Kidney (tissue), 14 donors: Measurements from ENCODE around the gene FAR2. TPM values are rescaled to one million over a fixed set of nuclear protein-coding genes. Genes with fewer than 3 reads are reported as not detected.

ENCODE experiments used
- DNase-seq, 5 donors: peaks; one replicate each; pipeline ENCODE4 v3.0.0-alpha.2; 2013 to 2020
- FAIRE-seq: peaks from 2 replicates; lab custom pipeline; 2012; peaks lifted over from hg19 to GRCh38; lab: Jason Lieb, UNC
- H3K27ac ChIP-seq, 2 donors: one replicate each; pipeline ENCODE4 v1.7.0; 2013; ENCODE audit warnings: low read depth in 2 of 2, low read length in 2 of 2, inconsistent platforms in 1 of 2
- H3K27me3 ChIP-seq: one replicate; pipeline ENCODE4 v1.7.1; 2013; ENCODE audit warnings: low read length, inconsistent platforms; ENCODE audit not compliant: control insufficient read depth, insufficient read depth
- H3K36me3 ChIP-seq, 3 donors: one replicate each; pipeline versions ENCODE4 v1.7.0 to v1.7.1; 2013; ENCODE audit warnings: low read length in 3 of 3, control low read depth in 1 of 3, inconsistent platforms in 1 of 3; ENCODE audit not compliant: insufficient read depth in 3 of 3, control insufficient read depth in 2 of 3
- H3K4me1 ChIP-seq, 3 donors: one replicate each; pipeline versions ENCODE4 v1.7.0 to v1.7.1; 2013; ENCODE audit warnings: low read length in 3 of 3, inconsistent platforms in 1 of 3, low read depth in 1 of 3; ENCODE audit not compliant: control insufficient read depth in 2 of 3, insufficient read depth in 2 of 3
- H3K4me3 ChIP-seq, 3 donors: one replicate each; pipeline versions ENCODE4 v1.7.0 to v1.8.1; 2013; ENCODE audit warnings: low read length in 3 of 3, control low read depth in 1 of 3, inconsistent platforms in 1 of 3
- H3K9ac ChIP-seq, 3 donors: one replicate each; pipeline versions ENCODE4 v1.7.0 to v1.7.1; 2013; ENCODE audit warnings: low read length in 3 of 3, control low read depth in 1 of 3, inconsistent platforms in 1 of 3
- H3K9me3 ChIP-seq, 3 donors: one replicate each; pipeline versions ENCODE4 v1.7.0 to v1.7.1; 2013; ENCODE audit warnings: low read length in 3 of 3, control low read depth in 1 of 3, inconsistent platforms in 1 of 3; ENCODE audit not compliant: control insufficient read depth in 2 of 3, insufficient read depth in 1 of 3
- CTCF ChIP-seq: IDR thresholded peaks from 3 replicates; pipeline ENCODE4 v1.5.1; 2012; ENCODE audit warnings: mild to moderate bottlenecking, moderate library complexity, borderline replicate concordance; ENCODE audit not compliant: insufficient read depth; ENCODE audit errors: extremely low read depth
- intact Hi-C: fragments of 100-400 bp; cut with DNase I; formaldehyde crosslinking; loops from one replicate; pipeline ENCODE4 v1.11.1; 2022
- polyA plus RNA-seq: library from polyadenylated mRNA; stranded (reverse); fragments of 350-450 nt; fragmentation: Illumina TruSeq; extraction: RNeasy Lipid Tissue Mini Kit (QIAGEN cat#74804); gene quantifications from one replicate; pipeline ENCODE4 v1.2.3, GENCODE V29; 2014; ENCODE audit warnings: low read depth, low replicate concordance; ENCODE audit not compliant: insufficient read depth
- total RNA-seq: library from RNA; stranded (reverse); fragmentation: NEBNext Ultra II Directional; extraction: Animal tissue kit (Norgen Biotek cat#: 25700); gene quantifications from one replicate; pipeline ENCODE4 v1.2.1, GENCODE V29; 2021
- donor health status: control.
- donor health status: control.
- donor health status: control.
- donor health status: control.
- donor health status: control.
- donor health status: DM: yes; HTN: yes; CAD: no.
- donor health status: Normal renal cell carcinoma (clear cell type).

FAR2 gene
- total and polyA plus RNA-seq, 2 donors from 2014 or later: 3.1 to 11.5 TPM

- DNase-seq (no peak), FAIRE-seq (no peak)
- no peak overlapping the region for H3K27ac ChIP-seq
- H3K4me1 ChIP-seq: no peaks in the 10 kb centered on the region
- no peak overlapping the region for H3K4me3 ChIP-seq
- H3K9me3 ChIP-seq: no peaks in the 10 kb centered on the region
- H3K27me3 ChIP-seq: no peaks in the 10 kb centered on the region
- TF ChIP-seq CTCF: no peak
- H3K9ac ChIP-seq: no peak overlapping the region
- H3K36me3 ChIP-seq: no peaks in the 10 kb centered on the region
- intact Hi-C loops: no loop called here
These were observed 9.2 kb downstream of the FAR2 start for GRCh38 chr12:29158115-29158763.

- Histone ChIP-seq H3K4me3 (no peak overlapping the region), H3K36me3 (no peaks in the 10 kb centered on the region), H3K27me3 (no peaks in the 10 kb centered on the region), H3K27ac (no peak overlapping the region), H3K4me1 (no peaks in the 10 kb centered on the region), H3K9ac (no peak overlapping the region), H3K9me3 (no peaks in the 10 kb centered on the region)
- TF ChIP-seq CTCF: no peak
- FAIRE-seq (no peak), DNase-seq (no peak)
- intact Hi-C loops: no loop called here
These were observed 10.6 kb downstream of the FAR2 start for GRCh38 chr12:29159661-29160060.

GRCh38 chr12:29160230-29160629 is 11.2 kb downstream of the FAR2 start:
- FAIRE-seq (no peak), DNase-seq (no peak)
- Histone ChIP-seq H3K27ac (no peak overlapping the region), H3K9ac (no peak overlapping the region), H3K36me3 (no peaks in the 10 kb centered on the region), H3K4me1 (no peaks in the 10 kb centered on the region), H3K9me3 (no peaks in the 10 kb centered on the region), H3K4me3 (no peak overlapping the region), H3K27me3 (no peaks in the 10 kb centered on the region)
- intact Hi-C loops: no loop called here
- TF ChIP-seq CTCF: no peak

GRCh38 chr12:29163146-29163545 is 14.1 kb downstream of the FAR2 start:
- DNase-seq (no peak), FAIRE-seq (no peak)
- Histone ChIP-seq H3K9me3 (no peaks in the 10 kb centered on the region), H3K4me3 (no peak overlapping the region), H3K27ac (no peak overlapping the region), H3K4me1 (no peaks in the 10 kb centered on the region), H3K36me3 (no peaks in the 10 kb centered on the region), H3K9ac (no peak overlapping the region), H3K27me3 (no peaks in the 10 kb centered on the region)
- TF ChIP-seq CTCF: no peak
- intact Hi-C loops: no loop called here
